NCI-H2029 (cell line): Measurements from ENCODE around the gene CCT5.
"Not testable (repeated sequence)": the region's sequence is repeated elsewhere in the genome, so short reads cannot be mapped to it uniquely, and the experiment has no call there.

Experiments used
- DNase-seq: peaks from one replicate; lab custom pipeline; 2025; lab: John Stamatoyannopoulos, UW

Gene CCT5

GRCh38 chr5:10246761-10247160 lies 3.3 kb upstream of the CCT5 start:
- DNase-seq = peak; percentile 38

DNA sequence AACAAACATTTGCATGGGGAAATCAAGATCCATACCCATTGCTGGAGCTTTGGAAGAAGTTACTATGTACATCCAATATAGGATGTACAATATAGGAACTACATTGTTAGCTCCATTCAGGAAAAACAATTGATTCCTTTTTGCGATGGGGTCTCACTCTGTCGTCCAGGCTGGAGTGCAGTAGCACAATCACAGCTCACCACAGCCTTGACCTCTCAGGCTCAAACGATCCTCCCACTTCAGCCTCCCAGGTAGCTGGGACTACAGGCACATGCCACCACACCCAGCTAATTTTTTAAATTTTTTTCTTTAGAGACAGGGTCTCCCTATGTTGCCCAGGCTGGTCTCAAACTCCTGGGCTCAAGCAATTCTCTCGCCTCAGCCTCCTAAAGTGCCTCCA lies 2.9 kb upstream of the CCT5 start:
- not testable (repeated sequence) for DNase-seq

DNA sequence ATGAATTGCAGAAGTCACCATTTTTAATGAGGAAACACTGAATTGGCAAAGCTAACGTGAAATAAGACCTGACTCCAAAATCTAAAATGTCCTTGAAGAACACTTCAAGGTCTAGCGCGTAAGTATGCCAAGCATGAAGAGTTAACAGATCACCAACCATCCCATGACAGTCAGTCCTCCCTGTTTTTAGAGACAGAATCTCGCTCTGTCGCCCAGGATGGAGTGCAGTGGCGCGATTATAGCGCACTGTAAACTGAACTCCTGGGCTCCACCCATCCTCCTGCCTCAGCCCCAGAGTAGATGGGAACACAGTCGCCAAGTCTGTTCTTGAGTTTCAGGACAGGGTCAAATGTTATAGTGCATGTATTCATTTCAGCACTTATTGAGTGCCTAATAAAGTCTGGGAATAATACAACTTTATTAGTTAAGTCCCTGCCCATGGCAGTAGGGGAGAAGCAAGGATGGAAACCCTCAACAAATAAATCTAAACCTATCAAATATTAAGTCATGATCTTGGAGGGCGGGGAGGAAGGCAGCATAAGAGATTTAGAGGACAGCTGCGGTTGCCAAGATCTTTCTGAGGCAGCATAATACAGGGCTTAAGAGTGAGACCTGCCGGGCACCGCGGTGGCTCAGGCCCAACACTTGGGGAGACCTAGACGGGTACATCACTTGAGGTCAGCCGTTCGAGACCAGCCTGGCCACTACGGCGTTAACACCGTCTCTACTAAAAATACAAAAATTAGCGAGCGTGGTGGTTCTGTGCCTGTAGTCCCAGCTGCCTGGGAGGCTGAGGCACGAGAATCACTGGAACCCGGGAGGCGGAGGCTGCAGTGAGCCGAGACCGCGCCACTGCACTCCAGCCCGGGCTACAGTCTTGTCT lies 1.5 kb upstream of the CCT5 start:
- no peak for DNase-seq

GRCh38 chr5:10250806-10251276 lies 761 bp downstream of the CCT5 start:
- DNase-seq = no peak

DNA sequence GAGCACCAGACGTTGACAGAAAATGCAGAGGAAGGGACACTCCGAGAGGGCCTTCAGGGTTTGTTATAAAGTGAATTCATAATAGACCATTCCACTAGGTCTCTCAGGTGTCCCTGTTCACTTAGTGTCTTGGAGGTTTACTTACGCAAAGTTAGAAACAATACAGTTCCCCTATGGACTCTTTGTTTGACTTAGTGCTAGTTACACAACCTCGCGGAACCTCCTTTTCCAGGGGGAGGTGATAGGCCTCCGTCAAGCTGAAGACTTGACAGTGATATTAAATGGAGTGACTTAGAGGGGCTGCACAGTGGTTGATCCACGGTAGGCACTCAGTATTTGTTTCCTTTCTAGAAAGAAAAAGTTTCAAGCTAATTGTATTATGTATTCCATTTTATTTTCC lies 1.3 kb downstream of the CCT5 start:
- DNase-seq = no peak

- no peak for DNase-seq
Observed at GRCh38 chr5:10253390-10253789, 3.3 kb downstream of the CCT5 start.

DNA sequence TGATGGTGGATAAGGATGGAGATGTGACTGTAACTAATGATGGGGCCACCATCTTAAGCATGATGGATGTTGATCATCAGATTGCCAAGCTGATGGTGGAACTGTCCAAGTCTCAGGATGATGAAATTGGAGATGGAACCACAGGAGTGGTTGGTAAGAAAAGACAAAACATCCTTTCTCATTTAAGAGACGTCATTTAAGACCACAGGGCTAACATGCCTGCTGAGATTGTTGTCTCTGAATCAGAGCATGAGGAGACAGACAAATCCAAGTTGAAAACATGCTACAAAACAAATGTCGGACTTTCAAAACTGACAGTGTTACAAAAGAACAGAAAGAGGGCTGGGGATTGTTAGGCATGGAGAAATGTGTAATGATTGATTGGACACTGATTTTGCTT lies 4.6 kb downstream of the CCT5 start:
- no peak for DNase-seq

DNA sequence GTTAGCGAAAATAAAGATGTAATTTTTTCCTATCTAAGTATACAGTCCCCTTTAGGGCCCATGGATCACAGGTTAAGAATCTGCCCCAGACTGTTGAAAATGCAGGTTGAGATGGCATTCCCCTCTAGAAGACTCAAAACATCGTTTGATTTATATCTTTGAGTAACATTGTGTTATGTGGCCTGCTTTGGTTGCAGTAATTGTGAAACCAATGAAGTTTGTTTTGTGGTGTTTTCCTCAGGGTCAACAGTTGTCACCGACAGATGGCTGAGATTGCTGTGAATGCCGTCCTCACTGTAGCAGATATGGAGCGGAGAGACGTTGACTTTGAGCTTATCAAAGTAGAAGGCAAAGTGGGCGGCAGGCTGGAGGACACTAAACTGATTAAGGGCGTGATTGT lies 7.8 kb downstream of the CCT5 start:
- no peak for DNase-seq

- no peak for DNase-seq
Observed at GRCh38 chr5:10259899-10260298, 9.8 kb downstream of the CCT5 start.

DNA sequence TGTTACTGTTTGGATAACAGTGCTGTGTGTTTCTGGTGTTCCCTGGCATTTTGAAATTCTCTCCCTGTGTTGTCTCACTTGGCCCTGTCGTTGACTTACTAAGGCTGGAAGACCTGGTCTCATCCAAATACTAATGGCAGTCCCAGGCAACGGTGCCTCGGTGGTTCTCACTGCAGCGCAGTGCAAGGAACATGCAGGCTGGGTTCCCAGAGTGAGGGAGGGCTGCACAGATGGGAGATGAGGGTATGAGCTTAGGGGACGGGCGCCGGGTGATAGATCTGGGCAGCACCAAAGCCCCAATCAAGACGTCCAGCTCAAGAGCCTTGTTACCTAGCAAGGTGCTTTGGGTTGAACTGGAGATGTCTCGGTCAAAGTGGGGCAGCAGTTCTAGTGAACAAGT lies 11.0 kb downstream of the CCT5 start:
- no peak for DNase-seq

DNA sequence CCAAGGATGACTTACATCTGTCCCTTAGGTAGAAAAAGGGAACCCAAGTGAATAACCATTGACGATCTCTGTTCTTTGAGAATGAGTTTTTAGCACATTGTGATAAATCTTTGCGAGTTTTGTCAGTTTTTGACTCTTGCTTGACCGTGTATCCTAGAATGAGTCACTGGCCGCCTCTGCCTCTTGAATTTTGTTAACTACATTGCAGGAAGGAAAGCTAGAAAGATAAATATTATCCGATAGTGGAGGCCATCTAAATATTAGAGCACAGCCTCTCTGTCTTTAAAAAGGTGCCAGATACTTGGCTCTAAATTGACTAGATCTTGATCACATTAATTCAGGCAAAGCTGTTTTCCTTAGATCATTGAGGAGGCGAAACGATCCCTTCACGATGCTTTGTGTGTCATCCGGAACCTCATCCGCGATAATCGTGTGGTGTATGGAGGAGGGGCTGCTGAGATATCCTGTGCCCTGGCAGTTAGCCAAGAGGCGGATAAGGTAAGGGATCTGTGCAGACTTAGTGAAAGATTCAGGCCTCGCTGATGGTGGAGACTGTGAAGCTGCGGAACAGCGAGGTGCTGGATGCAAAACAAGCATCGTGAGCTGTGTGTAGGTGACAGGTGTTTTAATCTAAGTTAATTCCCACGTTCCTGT lies 12.2 kb downstream of the CCT5 start:
- no peak for DNase-seq

DNA sequence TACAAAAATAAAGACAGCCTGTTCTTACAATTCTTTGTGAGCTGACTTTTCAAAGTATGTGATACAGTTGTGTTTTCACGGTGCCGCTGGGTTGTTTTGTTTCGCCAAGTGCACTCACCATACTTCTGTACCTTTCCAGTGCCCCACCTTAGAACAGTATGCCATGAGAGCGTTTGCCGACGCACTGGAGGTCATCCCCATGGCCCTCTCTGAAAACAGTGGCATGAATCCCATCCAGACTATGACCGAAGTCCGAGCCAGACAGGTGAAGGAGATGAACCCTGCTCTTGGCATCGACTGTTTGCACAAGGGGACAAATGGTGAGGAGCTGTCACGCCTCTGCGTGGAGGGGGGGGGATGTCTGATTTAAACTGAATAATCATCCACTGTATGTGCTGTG lies 12.9 kb downstream of the CCT5 start:
- no peak for DNase-seq

DNA sequence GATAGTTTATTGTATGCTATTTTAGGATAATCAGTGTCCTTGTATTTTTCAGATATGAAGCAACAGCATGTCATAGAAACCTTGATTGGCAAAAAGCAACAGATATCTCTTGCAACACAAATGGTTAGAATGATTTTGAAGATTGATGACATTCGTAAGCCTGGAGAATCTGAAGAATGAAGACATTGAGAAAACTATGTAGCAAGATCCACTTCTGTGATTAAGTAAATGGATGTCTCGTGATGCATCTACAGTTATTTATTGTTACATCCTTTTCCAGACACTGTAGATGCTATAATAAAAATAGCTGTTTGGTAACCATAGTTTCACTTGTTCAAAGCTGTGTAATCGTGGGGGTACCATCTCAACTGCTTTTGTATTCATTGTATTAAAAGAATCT lies 14.5 kb downstream of the CCT5 start:
- DNase-seq = no peak

- DNase-seq = no peak
Observed at GRCh38 chr5:10265245-10266109, 15.4 kb downstream of the CCT5 start.

GRCh38 chr5:10266137-10266536 lies 16.1 kb downstream of the CCT5 start:
- DNase-seq = no peak

DNA sequence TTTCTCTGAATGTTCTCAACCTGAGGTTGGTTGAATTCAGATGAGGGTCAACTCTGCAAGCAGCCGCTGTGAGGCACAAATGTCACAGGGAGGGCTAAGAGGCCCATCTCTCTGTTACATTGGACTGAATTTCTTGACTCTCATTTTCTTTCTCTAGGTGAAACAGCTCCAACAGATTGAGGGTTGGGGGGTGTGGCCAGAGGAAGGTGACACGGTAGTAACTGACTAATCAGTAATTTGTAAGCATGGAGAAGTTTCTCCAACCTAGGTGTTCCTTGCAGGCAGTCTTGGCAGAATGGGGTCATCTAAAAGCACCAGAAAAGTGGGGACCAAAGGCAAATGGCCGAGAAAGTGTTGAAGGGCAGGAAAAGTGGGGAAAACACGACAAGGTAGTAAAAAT lies 16.8 kb downstream of the CCT5 start:
- DNase-seq = no peak

GRCh38 chr5:10268100-10268499 lies 18.0 kb downstream of the CCT5 start:
- no peak for DNase-seq

GRCh38 chr5:10272053-10272874 lies 22.2 kb downstream of the CCT5 start:
- no peak for DNase-seq

GRCh38 chr5:10272875-10273209 lies 22.8 kb downstream of the CCT5 start:
- not testable (repeated sequence) for DNase-seq

- DNase-seq = no peak
Observed at GRCh38 chr5:10275460-10275859, 25.4 kb downstream of the CCT5 start.

GRCh38 chr5:10275991-10276390 lies 25.9 kb downstream of the CCT5 start:
- DNase-seq = no peak

DNA sequence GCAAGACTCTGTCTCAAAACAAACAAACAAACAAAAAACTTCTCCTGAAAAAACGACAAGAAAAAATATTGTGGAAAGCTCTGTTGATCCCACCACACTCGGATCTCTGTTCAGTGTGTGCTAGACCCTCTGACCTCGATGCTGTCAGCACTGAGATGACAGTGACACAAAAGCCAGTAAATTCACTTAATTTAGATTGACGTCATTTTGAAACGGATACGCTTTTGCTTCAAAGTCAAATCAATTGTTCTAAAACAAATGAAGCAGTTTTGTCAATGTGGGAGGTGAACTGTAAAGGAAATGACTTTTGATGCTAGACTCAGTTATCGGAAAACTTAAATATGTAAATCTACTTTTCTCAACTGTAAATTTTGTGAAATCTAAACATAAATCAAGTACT lies 26.6 kb downstream of the CCT5 start:
- DNase-seq = no peak
